Panc1 (cell line): ENCODE data around the gene RNASEH2B. TPM values are rescaled to one million over a fixed set of nuclear protein-coding genes. Genes with fewer than 3 reads are reported as not detected.

ENCODE experiments used
- ATAC-seq: fragments of 200-7000 bp; cut with Tn5 transposase; 2 replicates; pipeline ENCODE4 v1.9.1; 2020; ENCODE audit warnings: mild to moderate bottlenecking, moderate library complexity
- BruUV-seq: library from RNA; stranded (reverse); fragments of 400-500 nt; replicated peaks from 2 replicates; lab custom pipeline; 2021; lab: Mats Ljungman, UMichigan
- CTCF ChIA-PET: fragments of 300-600 bp; sonication (Branson Sonifier 250); formaldehyde crosslinking; loops from one replicate; lab custom pipeline; 2022; ENCODE audit warnings: antibody characterized with exemption; lab: Charles Lee
- POLR2A ChIA-PET: fragments of 300-600 bp; sonication (Branson Sonifier 250); formaldehyde crosslinking; loops from one replicate; lab custom pipeline; 2022; ENCODE audit warnings: antibody characterized with exemption; lab: Charles Lee
- DNase-seq: peaks from one replicate; pipeline ENCODE4 v3.0.0-alpha.2; 2010; ENCODE audit warnings: low read depth, low spot score
- H3K27ac ChIP-seq: 2 replicates; pipeline ENCODE4 v1.5.1; 2011; ENCODE audit warnings: mild to moderate bottlenecking, low read length, inconsistent platforms
- H3K27me3 ChIP-seq: fragments of 200-500 bp; sonication (Bioruptor generic); 2 replicates; pipeline ENCODE4 v1.6.0; 2014; ENCODE audit warnings: low read length, inconsistent platforms; ENCODE audit not compliant: control insufficient read depth, insufficient read depth
- H3K36me3 ChIP-seq: fragments of 200-500 bp; sonication (Bioruptor generic); 2 replicates; pipeline ENCODE4 v1.5.1; 2014; ENCODE audit warnings: inconsistent platforms, mild to moderate bottlenecking, low read length, moderate library complexity; ENCODE audit not compliant: control insufficient read depth, insufficient read depth
- H3K4me1 ChIP-seq: 2 replicates; pipeline ENCODE4 v1.5.1; 2011; ENCODE audit warnings: inconsistent platforms, mild to moderate bottlenecking, low read length, moderate library complexity; ENCODE audit not compliant: control insufficient read depth, insufficient read depth
- H3K4me3 ChIP-seq, 2 experiments: 2 replicates each; pipeline ENCODE4 v1.5.1; 2011 to 2012; ENCODE audit warnings: low read depth in 2 of 2, low read length in 2 of 2, mild to moderate bottlenecking in 2 of 2, inconsistent platforms in 1 of 2, moderate library complexity in 1 of 2
- H3K9me3 ChIP-seq: fragments of 200-500 bp; sonication (Bioruptor generic); 2 replicates; pipeline ENCODE4 v1.5.1; 2014; ENCODE audit warnings: low read depth, mild to moderate bottlenecking, inconsistent platforms, low read length, moderate library complexity; ENCODE audit not compliant: control insufficient read depth, insufficient read depth
- POLR2AphosphoS5 ChIP-seq: IDR thresholded peaks from 2 replicates; pipeline ENCODE4 v1.6.1; 2012; ENCODE audit warnings: mild to moderate bottlenecking, low read depth, low read length, moderate library complexity
- REST ChIP-seq, 2 experiments: IDR thresholded peaks; 2 replicates each; pipeline ENCODE4 v1.6.1; 2011 to 2012; ENCODE audit warnings: low read depth in 2 of 2, control low read depth in 1 of 2, low read length in 1 of 2, mild to moderate bottlenecking in 1 of 2, moderate library complexity in 1 of 2; ENCODE audit not compliant: insufficient read depth in 1 of 2
- SIN3A ChIP-seq: IDR thresholded peaks from 2 replicates; pipeline ENCODE4 v1.6.1; 2012; ENCODE audit warnings: low read depth, mild to moderate bottlenecking, low read length, moderate library complexity, borderline replicate concordance; ENCODE audit not compliant: insufficient read depth
- TCF7L2 ChIP-seq: IDR thresholded peaks from 2 replicates; pipeline ENCODE4 v1.6.1; 2011; ENCODE audit warnings: mild to moderate bottlenecking, low read depth, low read length, inconsistent platforms
- in situ Hi-C: cut with HindIII; loops from 2 replicates; pipeline ENCODE4 v1.10.0; 2016; ENCODE audit warnings: low sequenced_read_pairs, low pct_unique_long_range_greater_than_20kb
- intact Hi-C: fragments of 100-400 bp; cut with micrococcal nuclease; formaldehyde crosslinking; loops from one replicate; pipeline ENCODE4 v1.10.0; 2022; ENCODE audit not compliant: unreplicated experiment
- total RNA-seq: library from RNA; stranded (reverse); gene quantifications from one replicate; pipeline ENCODE4 v1.2.1, GENCODE V29; 2021; ENCODE audit not compliant: unreplicated experiment
- TF ChIP-seq, protein P1 (sequence below): fragments of 450-650 bp; IDR thresholded peaks from 2 replicates; pipeline ENCODE4 v1.5.1; 2017; ENCODE audit warnings: mild to moderate bottlenecking

The RNASEH2B gene
- total RNA-seq, 1 experiment from 2014 or later = 37.8 TPM

- no TSS peak for BruUV-seq
- in situ Hi-C loops = no loop called here
- no peak for TF ChIP-seq SIN3A
- no peak for TF ChIP-seq POLR2AphosphoS5
- intact Hi-C loops = no loop called here
- H3K36me3 ChIP-seq = no peaks in the 10 kb centered on the region; the same call in 1 of the 2 replicates
- no peak overlapping the region for H3K4me3 ChIP-seq
- ATAC-seq (no peak), DNase-seq (no peak)
- ChIA-PET POLR2A (interaction anchor here (0.7 kb wide), 1 partner anchor 360 kb away, joined by 10 read pairs; no protein-coding TSS in a partner anchor), CTCF (no interaction called here)
- H3K27ac ChIP-seq = no peak overlapping the region
- no peaks in the 10 kb centered on the region for H3K9me3 ChIP-seq
- H3K4me1 ChIP-seq = peaks cover 19% of the 10 kb centered on the region; the same call in 1 of the 2 replicates
- no peaks in the 10 kb centered on the region for H3K27me3 ChIP-seq
Observed at GRCh38 chr13:50908371-50908770, 1.2 kb upstream of the RNASEH2B start.

DNA sequence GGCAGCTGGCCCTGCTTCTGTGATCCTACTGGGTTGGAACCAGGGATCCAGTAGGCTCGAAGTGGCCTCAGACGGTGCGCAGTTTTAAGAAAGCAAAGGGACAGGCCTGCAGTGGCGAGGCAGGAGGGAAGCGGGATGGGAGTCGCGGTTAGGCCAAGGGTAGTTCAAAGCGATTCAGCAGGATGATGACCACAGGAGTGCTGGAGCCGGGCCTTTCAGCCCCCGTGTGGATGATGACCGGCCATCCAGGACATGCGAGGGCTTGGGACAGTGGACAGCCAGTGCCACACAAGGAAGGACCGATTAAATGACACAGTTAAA is 854 bp downstream of the RNASEH2B start:
- Histone ChIP-seq H3K4me1 (peaks cover 27% of the 10 kb centered on the region), H3K9me3 (no peaks in the 10 kb centered on the region), H3K4me3 (peak overlapping the region; percentile 65 to 68), H3K36me3 (no peaks in the 10 kb centered on the region; the same call in 1 of the 2 replicates), H3K27me3 (no peaks in the 10 kb centered on the region), H3K27ac (peak overlapping the region; percentile 92)
- in situ Hi-C loops (no loop called here), intact Hi-C loops (loop anchor here (5.0 to 10.0 kb wide), 2 partner anchors 164 to 383 kb away; no protein-coding TSS in a partner anchor)
- no TSS peak for BruUV-seq
- TF ChIP-seq POLR2AphosphoS5 = no peak
- peak; percentile 34; the same call in 1 of the 2 replicates for TF ChIP-seq TCF7L2
- DNase-seq = no peak
- ChIA-PET POLR2A (no interaction called here), CTCF (no interaction called here)
- peak; percentile 57 for ATAC-seq

DNA sequence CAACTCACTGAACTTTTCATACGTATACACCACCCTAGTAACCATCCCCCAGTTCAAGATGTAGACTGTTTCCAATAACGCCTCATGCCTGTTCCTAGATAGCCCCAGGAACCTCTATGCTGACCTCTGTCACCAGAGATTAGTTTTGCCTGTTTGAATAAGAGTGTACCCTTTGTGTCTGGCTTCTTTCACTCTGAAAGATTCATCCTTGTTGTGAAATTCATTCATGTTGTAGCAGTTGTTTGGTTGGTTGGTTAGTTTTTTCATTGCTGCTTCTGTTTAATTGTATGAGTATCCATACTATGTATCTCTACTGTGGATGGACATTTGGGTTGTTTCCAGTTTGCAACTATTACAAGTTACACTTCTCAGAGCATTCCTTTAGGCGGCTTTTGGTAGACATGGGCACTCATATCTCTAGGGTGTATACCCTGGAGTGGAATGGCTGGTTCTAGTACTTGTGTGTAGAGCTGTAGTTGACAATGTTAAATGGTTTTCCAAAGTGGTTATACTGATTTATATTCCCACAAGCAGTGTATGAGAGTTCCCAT is 1.6 kb downstream of the RNASEH2B start:
- CTCF ChIA-PET = interaction anchor here (1.5 kb wide), 1 partner anchor 105 kb away, joined by 4 read pairs; no protein-coding TSS in a partner anchor
- Histone ChIP-seq H3K27me3 (no peaks in the 10 kb centered on the region), H3K4me1 (peaks cover 27% of the 10 kb centered on the region), H3K4me3 (peak overlapping the region; percentile 65 to 68), H3K27ac (peak overlapping the region; percentile 92), H3K36me3 (no peaks in the 10 kb centered on the region; the same call in 1 of the 2 replicates), H3K9me3 (no peaks in the 10 kb centered on the region)
- DNase-seq = no peak
- BruUV-seq = TSS peak; percentile 63
- ATAC-seq = no peak
- in situ Hi-C loops (no loop called here), intact Hi-C loops (loop anchor here (5.0 to 10.0 kb wide), 2 partner anchors 164 to 384 kb away; no protein-coding TSS in a partner anchor)
- TF ChIP-seq TCF7L2 = no peak
- no peak for TF ChIP-seq POLR2AphosphoS5
- TF ChIP-seq REST (IDR thresholded peaks at IDR 0.05; ENCODE audit: insufficient read depth in 1 of 2, low read depth in 2 of 2, low read length in 1 of 2) = no peak
- TF ChIP-seq, protein P1, sequence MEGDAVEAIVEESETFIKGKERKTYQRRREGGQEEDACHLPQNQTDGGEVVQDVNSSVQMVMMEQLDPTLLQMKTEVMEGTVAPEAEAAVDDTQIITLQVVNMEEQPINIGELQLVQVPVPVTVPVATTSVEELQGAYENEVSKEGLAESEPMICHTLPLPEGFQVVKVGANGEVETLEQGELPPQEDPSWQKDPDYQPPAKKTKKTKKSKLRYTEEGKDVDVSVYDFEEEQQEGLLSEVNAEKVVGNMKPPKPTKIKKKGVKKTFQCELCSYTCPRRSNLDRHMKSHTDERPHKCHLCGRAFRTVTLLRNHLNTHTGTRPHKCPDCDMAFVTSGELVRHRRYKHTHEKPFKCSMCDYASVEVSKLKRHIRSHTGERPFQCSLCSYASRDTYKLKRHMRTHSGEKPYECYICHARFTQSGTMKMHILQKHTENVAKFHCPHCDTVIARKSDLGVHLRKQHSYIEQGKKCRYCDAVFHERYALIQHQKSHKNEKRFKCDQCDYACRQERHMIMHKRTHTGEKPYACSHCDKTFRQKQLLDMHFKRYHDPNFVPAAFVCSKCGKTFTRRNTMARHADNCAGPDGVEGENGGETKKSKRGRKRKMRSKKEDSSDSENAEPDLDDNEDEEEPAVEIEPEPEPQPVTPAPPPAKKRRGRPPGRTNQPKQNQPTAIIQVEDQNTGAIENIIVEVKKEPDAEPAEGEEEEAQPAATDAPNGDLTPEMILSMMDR = no peak
- no peak for TF ChIP-seq SIN3A
- POLR2A ChIA-PET = interaction anchor here (0.5 kb wide), 1 partner anchor 1202 kb away, joined by 8 read pairs; no protein-coding TSS in a partner anchor
